OCI-LY1 (cell line): ENCODE results near the gene EHD1.

ENCODE experiments used
- CTCF ChIP-seq: fragments of 200-600 bp; sonication (generic), shearing (Covaris generic); IDR thresholded peaks from 2 replicates; pipeline ENCODE4 v1.5.1; 2017; ENCODE audit warnings: mild to moderate bottlenecking, antibody characterized with exemption, low read length, moderate library complexity, mixed read lengths
- EZH2 ChIP-seq: fragments of 200-600 bp; sonication (generic), shearing (Covaris generic); IDR thresholded peaks from 2 replicates; pipeline ENCODE4 v1.8.0; 2017; ENCODE audit warnings: borderline replicate concordance, mixed run types, mild to moderate bottlenecking, antibody characterized with exemption, low read length, moderate library complexity, mixed read lengths

GRCh38 chr11:64884019-64884418, 5.6 kb upstream of the EHD1 start:
- TF ChIP-seq CTCF (no peak), EZH2 (no peak)
